COLO668 (cell line): ENCODE measurements around the gene PHKA2.
"Not testable (repeated sequence)": the region's sequence is repeated elsewhere in the genome, so short reads cannot be mapped to it uniquely, and the experiment has no call there.

Experiments used
- DNase-seq: peaks from one replicate; lab custom pipeline; 2025; ENCODE audit not compliant: unreplicated experiment; lab: John Stamatoyannopoulos, UW

PHKA2 gene

DNA sequence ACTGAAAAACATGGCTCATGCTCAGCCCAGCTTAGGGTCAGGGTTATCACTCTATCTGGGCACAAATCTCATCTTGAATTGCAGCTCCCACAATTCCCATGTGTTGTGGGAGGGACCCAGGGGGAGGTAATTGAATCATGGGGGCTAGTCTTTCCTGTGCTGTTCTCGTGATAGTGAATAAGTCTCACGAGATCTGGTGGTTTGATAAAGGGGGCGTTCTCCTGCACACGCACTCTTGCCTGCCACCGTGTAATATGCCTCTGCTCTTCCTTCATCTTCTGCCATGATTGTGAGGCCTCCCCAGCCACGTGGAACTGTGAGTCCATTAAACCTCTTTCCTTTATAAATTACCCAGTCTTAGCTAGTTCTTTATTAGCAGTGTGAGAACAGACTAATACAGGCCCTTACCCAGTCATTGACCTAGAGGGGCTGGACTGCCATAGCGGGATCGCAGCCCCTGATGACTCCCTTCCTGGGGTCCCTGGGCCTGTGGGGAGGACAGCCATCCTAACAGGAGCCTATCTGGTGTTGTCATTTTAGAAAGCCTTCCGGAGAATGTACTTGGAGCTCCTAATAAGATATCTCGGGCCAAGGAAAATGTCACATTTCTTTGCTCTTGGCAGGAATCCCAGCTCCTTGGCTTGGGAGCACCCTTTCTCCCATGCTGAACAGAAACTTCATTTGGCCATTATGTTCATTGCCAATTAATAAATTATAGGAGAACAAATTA, 112.6 kb downstream of the PHKA2 start:
- no peak for DNase-seq

DNA sequence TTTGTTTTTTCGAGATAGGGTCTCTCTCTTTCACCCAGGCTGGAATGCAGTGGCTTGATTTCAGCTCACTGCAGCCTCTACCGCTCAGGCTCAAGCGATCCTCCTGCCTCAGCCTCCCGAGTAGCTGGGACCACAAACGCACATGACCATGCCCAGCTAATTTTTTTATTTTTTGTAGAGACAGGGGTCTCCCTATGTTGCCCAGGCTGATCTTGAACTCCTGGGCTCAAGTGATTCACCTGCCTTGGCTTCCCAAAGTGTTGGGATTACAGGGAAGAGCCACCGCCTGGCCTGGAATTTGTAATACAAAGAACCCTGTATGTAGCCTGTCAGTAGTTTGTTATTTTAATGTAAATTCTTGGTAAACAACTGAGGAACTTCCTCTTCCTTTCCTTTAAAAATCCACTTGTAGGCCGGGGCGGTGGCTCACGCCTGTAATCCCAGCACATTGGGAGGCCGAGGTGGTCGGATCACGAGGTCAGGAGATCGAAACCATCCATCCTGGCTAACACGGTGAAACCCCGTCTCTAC, 119.5 kb downstream of the PHKA2 start:
- DNase-seq: no peak

DNA sequence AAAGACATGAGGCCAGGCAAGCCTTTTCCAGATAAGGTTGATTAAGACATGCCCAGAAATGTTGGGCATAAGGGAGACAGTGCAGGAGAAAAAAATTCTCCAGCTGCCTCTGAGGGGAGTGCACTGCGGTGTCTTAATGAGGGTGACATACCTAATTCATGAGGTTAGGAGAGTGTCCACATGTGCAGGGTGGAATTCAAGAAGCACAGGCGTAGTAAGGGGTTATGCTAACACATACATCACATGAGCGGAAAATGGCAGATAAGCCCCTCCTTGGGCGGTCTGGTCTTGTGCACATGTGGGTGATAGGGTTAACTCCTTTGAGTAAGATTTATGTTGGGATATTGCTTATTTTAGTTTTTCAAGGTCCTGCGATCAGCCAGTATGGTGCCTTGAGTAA, 122.4 kb downstream of the PHKA2 start:
- DNase-seq: no peak

DNA sequence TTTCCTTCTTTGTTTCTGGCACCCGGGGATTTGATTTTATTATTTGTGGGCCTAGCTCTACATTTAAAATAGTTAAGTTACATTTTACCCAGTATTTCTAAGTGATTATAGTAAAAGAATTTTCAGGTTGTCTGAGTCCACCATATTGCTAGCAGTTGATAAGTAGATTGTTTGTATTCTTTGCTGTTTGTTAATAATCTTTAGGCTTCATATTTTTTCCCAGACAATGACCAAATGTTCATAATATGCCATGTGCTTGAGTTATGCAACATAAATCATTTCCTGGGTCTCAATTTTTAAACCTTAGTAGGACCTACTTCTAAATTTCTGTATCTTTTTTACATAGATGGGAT, 127.3 kb downstream of the PHKA2 start:
- no peak for DNase-seq

DNA sequence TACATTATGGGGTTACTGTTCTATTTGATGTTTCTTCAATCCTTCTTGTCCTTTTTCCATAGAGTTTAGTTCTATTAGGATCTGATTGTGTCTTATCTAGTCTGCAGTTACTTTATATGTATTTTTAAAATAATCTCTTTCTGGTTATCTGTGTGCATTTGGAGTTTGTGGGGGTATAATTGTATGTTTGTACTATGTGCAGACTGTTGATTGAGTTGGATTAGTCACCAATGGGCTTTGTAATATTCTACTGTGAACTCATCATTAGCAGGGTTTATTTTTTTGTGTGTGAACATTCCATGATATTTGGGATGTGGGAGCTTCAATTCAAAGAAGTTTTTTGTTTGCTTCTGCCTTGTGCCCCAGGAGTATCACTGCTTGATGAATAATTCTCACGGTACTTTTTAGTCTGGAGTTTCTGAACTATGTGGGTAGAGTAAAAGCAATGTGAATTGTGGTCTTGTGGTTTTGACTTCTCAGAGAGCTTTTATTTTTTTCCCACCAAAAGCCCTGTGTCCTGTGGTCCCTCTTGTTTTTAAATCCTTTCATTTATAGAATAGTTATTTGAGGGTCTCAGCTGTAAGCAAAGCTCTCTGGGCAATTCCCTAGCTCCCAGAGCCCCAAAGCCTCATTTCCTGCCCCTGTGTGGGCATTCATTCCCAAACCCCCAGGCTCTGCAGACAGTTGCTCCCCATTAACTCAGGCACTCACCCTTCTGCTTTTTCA, 127.8 kb downstream of the PHKA2 start:
- no peak for DNase-seq

DNA sequence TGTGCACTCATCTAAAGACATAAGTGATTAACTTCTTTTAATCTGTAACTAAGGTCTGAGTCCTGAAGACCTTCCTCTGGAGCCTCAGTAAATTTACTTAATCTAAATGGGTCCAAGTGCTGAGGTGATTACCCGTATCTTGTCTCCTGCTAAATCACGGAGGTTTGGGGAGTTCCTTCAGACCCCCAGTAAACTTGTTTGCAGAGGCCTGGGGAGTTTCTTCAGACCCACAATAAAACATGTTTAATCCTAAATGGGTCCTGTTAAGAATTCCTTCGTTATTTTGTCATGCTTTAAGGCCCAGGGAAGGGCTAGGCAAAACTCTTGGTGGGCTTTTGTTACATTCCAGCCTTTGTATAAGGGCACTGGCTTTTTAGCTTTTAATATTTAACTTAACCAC, 136.0 kb downstream of the PHKA2 start:
- DNase-seq: not testable (repeated sequence)
